ENCODE data around the gene RNU6-9.
A peak's percentile ranks its signal among the peaks of the same experiment; 100 is the strongest.

RNU6-9 gene

DNA sequence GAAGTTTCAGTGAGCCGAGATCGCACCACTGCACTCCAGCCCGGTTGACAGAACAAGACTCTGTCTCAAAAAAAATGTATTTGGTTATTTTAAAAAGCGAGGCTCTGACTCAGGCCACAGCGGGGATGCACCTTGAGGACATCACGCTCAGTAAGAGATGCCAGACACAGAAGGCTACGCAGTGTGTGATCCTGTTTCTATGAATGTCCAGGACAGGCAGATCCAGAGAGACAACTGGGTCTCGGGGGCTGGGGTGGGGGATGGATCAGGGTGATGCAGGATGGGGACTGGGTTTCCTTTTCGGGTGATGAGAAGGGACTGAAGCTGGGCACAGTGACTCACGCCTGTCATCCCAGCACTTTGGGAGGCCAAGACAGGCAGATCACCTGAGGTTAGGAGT, 5.7 kb upstream of the RNU6-9 start (continued):
- no peak for TF ChIP-seq ZNF114 (tag by site-specific recombination; IDR thresholded peaks at IDR 0.05)
- TF ChIP-seq YY2 (tag by site-specific recombination; IDR thresholded peaks at IDR 0.05), result no peak
- no peak for TF ChIP-seq ZNF626 (tag by site-specific recombination; IDR thresholded peaks at IDR 0.05)
- no peak for TF ChIP-seq OVOL3 (tag by site-specific recombination; IDR thresholded peaks at IDR 0.05)
- TF ChIP-seq ZNF600 (tag by site-specific recombination; IDR thresholded peaks at IDR 0.05), result no peak

DNA sequence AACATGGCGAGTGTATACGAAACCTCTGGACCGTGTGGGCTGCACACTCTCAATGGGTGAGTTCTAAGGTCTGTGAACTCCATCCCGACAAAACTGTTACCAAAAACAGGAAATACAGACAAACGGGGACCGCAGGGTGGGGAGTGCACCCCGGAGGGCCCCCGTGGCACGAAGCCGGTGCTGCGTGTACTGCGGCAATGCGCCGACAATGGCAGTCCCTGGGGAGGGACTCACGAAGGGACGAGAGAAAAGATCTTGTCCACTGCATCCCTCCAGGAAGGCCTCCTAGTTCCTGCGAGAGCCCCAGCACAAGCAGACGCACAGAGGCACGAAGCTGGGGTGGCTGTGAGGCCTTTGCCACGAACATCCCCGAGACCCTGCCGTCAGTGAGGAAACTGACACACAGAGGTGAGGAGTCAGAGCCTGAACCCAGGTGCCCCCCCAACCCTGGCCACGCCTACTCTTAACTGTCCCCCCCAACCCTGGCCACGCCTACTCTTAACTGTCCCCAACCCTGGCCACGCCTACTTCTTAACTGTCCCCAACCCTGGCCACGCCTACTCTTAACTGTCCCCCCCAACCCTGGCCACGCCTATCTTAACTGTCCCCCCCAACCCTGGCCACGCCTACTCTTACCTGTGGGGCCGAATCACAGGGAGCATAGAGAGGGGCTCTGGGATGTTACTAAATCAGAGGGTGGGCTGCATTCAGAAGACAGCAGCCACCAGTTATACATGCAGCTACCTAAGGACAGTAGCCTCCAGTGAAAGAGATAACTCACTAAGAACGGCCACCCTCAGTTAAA, 4.5 kb upstream of the RNU6-9 start:
- peaks cover 4 to 61% of the 10 kb centered on the region in 2 experiments; a peak in 2 of 3 replicates for H3K36me3 ChIP-seq (ENCODE audit: control insufficient read depth in 2 of 2, insufficient read depth in 1 of 2, low read length in 2 of 2)
- POLR2A ChIA-PET, result interaction anchor here (0.6 kb wide), 1 partner anchor 225 kb away, joined by 3 read pairs; no protein-coding TSS in a partner anchor
- CTCF ChIA-PET, result no interaction called here
- H3K4me3 ChIP-seq (ENCODE audit: low read depth, low read length), result no peak overlapping the region
- H3K4me1 ChIP-seq (ENCODE audit: control insufficient read depth, insufficient read depth, low read length), result no peaks in the 10 kb centered on the region
- no peaks in the 10 kb centered on the region for H3K9me3 ChIP-seq (ENCODE audit: control insufficient read depth, insufficient read depth, low read depth, low read length)
- H3K27ac ChIP-seq (ENCODE audit: extremely low read depth, low read depth, low read length), result no peak overlapping the region
- TF ChIP-seq ZSCAN30 (tag by site-specific recombination; IDR thresholded peaks at IDR 0.05) (peak; percentile 99), ZNF404 (tag by site-specific recombination; IDR thresholded peaks at IDR 0.05) (no peak), ZFP37 (tag by site-specific recombination; IDR thresholded peaks at IDR 0.05) (no peak), ZBTB1 (tag by site-specific recombination; IDR thresholded peaks at IDR 0.05) (no peak), ZNF184 (tag by site-specific recombination; IDR thresholded peaks at IDR 0.05) (no peak), ZNF777 (tag by site-specific recombination; IDR thresholded peaks at IDR 0.05; ENCODE audit: borderline replicate concordance) (no peak), ZNF138 (tag by site-specific recombination; IDR thresholded peaks at IDR 0.05; ENCODE audit: borderline replicate concordance) (no peak), ZNF398 (tag by site-specific recombination; IDR thresholded peaks at IDR 0.05) (no peak), ZXDB (tag by site-specific recombination; IDR thresholded peaks at IDR 0.05) (no peak), ZNF16 (tag by site-specific recombination; IDR thresholded peaks at IDR 0.05; ENCODE audit: low read depth) (no peak), ZFP3 (tag by site-specific recombination; IDR thresholded peaks at IDR 0.05; ENCODE audit: low read depth) (no peak), ZFHX2 (tag by site-specific recombination; conservative IDR thresholded peaks at IDR 0.05) (no peak), KLF9 (tag by site-specific recombination; IDR thresholded peaks at IDR 0.05; ENCODE audit: low read depth) (peak; percentile 74), ZNF121 (tag by site-specific recombination; IDR thresholded peaks at IDR 0.05) (no peak), OSR2 (tag by site-specific recombination; IDR thresholded peaks at IDR 0.05) (0 out of 2 replicates have a peak, but pooled peaks have one; percentile 10), REPIN1 (tag by site-specific recombination; IDR thresholded peaks at IDR 0.05; ENCODE audit: low read depth) (no peak), PRDM2 (tag by site-specific recombination; IDR thresholded peaks at IDR 0.05; ENCODE audit: borderline replicate concordance) (no peak), ZBTB20 (tag by site-specific recombination; IDR thresholded peaks at IDR 0.05) (no peak), ZNF133 (tag by site-specific recombination; IDR thresholded peaks at IDR 0.05) (no peak), GFI1B (tag by site-specific recombination; IDR thresholded peaks at IDR 0.05) (no peak), ZNF248 (tag by site-specific recombination; IDR thresholded peaks at IDR 0.05) (no peak), GLI4 (tag by site-specific recombination; IDR thresholded peaks at IDR 0.05) (no peak)
- TF ChIP-seq, protein P1, sequence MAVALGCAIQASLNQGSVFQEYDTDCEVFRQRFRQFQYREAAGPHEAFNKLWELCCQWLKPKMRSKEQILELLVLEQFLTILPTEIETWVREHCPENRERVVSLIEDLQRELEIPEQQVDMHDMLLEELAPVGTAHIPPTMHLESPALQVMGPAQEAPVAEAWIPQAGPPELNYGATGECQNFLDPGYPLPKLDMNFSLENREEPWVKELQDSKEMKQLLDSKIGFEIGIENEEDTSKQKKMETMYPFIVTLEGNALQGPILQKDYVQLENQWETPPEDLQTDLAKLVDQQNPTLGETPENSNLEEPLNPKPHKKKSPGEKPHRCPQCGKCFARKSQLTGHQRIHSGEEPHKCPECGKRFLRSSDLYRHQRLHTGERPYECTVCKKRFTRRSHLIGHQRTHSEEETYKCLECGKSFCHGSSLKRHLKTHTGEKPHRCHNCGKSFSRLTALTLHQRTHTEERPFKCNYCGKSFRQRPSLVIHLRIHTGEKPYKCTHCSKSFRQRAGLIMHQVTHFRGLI (tag by site-specific recombination; IDR thresholded peaks at IDR 0.05), result no peak
- TF ChIP-seq, protein P2, sequence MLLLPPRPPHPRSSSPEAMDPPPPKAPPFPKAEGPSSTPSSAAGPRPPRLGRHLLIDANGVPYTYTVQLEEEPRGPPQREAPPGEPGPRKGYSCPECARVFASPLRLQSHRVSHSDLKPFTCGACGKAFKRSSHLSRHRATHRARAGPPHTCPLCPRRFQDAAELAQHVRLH (tag by site-specific recombination; IDR thresholded peaks at IDR 0.05), result no peak
